HG03025 (cell line): ENCODE results near the gene ZNF670.
A peak's percentile ranks its signal among the peaks of the same experiment; 100 is the strongest.

Experiments
- ATAC-seq: cut with Tn5 transposase; IDR thresholded peaks from one replicate; pipeline ENCODE4 v1.9.1; 2021; ENCODE audit warnings: mild to moderate bottlenecking, moderate library complexity; ENCODE audit not compliant: unreplicated experiment, low FRiP score

The ZNF670 gene

DNA sequence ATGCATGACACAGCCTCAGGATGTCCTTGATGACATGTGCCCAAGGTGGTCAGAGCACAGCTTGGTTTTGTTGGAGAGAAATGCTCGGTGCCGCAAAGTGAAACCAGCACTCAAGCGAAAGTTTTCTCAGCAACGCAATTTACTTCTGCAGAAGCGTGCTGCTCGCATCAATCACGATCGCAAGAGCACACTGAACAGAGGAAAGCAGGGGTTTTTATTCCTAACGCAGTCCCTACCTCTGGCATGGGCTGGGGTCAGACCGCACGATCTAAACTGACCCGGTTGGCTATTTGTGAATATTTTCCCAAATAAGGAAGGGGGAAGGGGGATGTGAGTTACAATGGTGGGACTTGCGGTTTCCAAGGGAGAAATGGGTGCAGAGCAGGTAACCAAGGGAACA is 26.4 kb upstream of the ZNF670 start:
- no peak for ATAC-seq

GRCh38 chr1:247103859-247104591 is 25.4 kb upstream of the ZNF670 start, which contains the start of gene ZNF669:
Gene ZNF669 (minus strand): TSS chr1:247104356. CDS start chr1:247104199, 157 bp downstream.
- ATAC-seq = peak; percentile 99

DNA sequence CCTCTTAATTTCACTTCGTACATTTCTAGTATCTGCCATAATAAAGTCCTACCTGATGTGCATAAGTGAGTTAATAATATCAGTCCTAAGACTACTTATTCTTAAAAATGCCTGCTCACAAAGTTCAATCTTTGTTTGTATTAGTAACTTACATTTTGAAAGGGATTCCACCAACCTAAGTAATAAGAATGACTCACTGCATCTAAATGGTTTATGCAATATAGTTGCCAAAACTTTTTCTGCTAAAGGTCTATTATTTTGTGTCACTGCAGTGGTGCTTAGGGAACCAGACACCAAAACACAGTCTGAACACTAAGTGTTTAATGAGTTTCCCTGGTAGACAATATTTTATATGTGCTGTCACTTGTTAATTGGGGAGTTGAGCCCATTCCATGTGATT is 23.8 kb upstream of the ZNF670 start:
- no peak for ATAC-seq

GRCh38 chr1:247100676-247101279 is 22.2 kb upstream of the ZNF670 start:
- ATAC-seq = no peak

GRCh38 chr1:247096958-247097357 is 18.3 kb upstream of the ZNF670 start:
- no peak for ATAC-seq

GRCh38 chr1:247096544-247096943 is 17.9 kb upstream of the ZNF670 start:
- ATAC-seq = no peak

GRCh38 chr1:247096112-247096511 is 17.5 kb upstream of the ZNF670 start:
- ATAC-seq = no peak

DNA sequence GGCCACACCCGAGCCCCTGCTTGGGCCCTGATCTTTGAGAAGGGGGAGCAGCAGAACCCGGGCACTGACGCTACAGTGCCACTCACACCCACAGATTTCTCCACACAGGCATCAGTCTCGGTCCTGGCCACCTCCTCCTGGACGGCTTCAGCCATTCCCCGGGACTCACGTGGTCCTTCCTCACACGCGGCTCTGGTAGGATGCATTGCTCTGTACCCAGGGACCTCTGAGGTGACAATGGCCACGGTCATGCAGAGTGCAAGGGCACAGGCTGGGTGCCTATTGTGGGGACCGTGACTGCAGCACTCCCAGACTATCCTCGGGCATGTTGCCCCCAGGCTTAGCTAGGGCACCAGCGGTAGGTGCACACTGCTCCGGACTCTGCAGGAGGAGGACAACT is 11.8 kb upstream of the ZNF670 start:
- no peak for ATAC-seq

- ATAC-seq = no peak
These were observed 11.2 kb upstream of the ZNF670 start for GRCh38 chr1:247089616-247090375.

- ATAC-seq = no peak
These were observed 10.4 kb upstream of the ZNF670 start for GRCh38 chr1:247088967-247089366.

DNA sequence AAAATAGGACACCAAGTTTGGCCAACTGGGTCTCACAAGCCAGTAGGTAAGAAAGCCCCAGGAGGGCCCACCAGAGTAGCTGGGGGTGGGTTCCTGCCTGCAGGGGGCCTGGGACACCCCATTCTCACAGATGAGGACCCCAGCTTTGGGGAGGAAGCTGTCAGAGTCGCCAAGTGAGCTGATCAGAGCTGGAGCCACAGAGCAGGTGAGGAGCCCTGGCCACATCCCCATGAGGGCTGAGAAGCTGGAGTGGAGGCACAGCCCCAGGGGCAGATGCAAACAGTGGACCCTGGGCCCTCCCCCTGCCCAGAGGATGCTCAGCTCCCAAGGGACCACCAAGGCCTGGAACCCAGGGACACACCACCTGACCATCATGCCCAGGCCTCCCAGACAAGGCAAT is 8.6 kb upstream of the ZNF670 start:
- ATAC-seq = no peak

GRCh38 chr1:247085310-247085709 is 6.7 kb upstream of the ZNF670 start:
- no peak for ATAC-seq

DNA sequence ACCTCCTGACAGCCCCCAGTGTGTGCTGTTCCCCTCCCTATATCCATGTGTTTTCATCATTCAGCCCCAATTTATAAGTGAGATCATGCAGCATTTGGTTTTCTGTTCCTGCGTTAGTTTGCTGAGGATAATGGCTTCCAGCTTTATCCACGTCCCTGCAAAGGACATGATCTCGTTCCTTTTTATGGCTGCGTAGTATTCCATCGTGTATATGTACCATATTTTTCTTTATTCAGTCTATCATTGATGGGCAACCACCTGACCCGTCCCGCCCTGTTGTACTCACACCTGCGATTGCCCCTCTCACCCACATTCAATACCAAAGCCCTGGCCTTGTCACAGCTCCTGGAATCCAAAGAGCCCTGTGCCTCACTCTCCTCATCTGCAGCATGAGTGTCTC is 6.2 kb upstream of the ZNF670 start:
- ATAC-seq = no peak

- ATAC-seq = no peak
These were observed 697 bp upstream of the ZNF670 start for GRCh38 chr1:247079141-247079874.

- ATAC-seq = peak; percentile 6
These were observed 744 bp downstream of the ZNF670 start for GRCh38 chr1:247077876-247078257.

DNA sequence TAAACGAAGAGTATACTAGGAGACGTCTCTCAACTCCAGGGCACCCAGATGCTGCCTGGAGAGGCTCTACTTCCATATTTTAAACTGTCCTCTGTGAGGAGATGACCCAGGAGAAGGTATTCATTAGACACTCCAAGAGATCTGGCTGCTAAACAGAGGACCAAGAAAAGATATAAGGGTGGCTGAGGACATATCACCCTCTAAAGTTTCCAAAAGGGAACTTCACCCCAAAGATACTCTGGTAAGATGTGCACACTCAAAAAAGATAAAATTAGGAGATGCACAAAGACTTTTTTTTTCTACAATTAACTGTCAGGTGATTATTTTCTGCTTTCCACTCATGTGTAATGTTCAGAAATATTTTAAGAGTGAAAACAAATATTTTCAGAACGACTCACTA is 1.4 kb downstream of the ZNF670 start:
- ATAC-seq = no peak

DNA sequence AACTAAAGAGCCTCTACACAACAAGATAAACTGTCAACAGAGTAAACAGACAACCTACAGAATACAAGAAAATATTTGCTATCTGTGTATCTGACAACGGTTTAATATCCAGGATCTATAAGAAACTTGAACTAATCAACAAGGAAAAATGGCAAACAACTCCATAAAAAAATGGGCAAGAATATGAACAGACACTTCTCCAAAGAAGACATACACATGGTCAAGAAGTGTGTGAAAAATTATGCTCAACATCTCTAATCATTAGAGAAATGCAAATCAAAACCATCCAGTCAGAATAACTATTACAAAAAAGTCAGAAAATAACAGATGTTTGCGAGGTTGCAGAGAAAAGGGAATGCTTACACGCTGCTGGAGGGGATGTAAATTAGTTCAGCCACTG is 8.0 kb downstream of the ZNF670 start:
- no peak for ATAC-seq

- no peak for ATAC-seq
These were observed 14.3 kb downstream of the ZNF670 start for GRCh38 chr1:247064304-247064703.

GRCh38 chr1:247060771-247061170 is 17.8 kb downstream of the ZNF670 start:
- no peak for ATAC-seq

DNA sequence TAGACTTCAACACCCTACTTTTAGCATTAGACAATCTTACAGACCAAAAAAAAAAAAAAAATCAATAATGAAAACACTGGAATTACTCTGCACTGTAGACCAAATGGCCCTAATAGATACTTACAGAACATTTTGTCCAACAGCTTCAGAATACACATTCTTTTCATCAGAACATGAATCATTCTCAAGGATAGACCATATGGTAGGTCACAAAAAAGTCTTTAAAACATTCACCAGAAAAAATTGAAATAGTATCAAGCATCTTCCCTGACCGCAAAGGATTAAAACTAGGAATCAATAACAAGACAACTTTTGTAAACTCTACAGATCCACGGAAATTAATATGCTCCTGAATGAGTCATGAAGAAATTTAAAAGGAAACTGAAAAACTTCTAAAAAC is 22.5 kb downstream of the ZNF670 start:
- no peak for ATAC-seq

GRCh38 chr1:247054992-247055415 is 23.6 kb downstream of the ZNF670 start:
- no peak for ATAC-seq
